Gastroesophageal sphincter (tissue), 4 donors: ENCODE results near the gene CAMTA2. TPM values are rescaled to one million over a fixed set of nuclear protein-coding genes. Genes with fewer than 3 reads are reported as not detected.

Experiments
- ATAC-seq: fragments of 150-250 bp; one replicate; pipeline ENCODE4 v1.9.1; 2016; ENCODE audit warnings: mild to moderate bottlenecking, moderate library complexity
- H3K27ac ChIP-seq, 4 donors: fragments of 200-600 bp; sonication (generic) in 3 of 4; 1 replicate in 3 of 4; 2 replicates in 1 of 4; pipeline ENCODE4 v1.5.1; 2016 to 2019
- H3K27me3 ChIP-seq: fragments of 200-600 bp; sonication (generic); one replicate; pipeline ENCODE4 v1.5.1; 2019
- H3K36me3 ChIP-seq, 2 donors: fragments of 200-600 bp; sonication (generic); one replicate each; pipeline ENCODE4 v1.5.1; 2019; ENCODE audit warnings: control low read depth in 1 of 2
- H3K4me1 ChIP-seq, 3 donors: fragments of 200-600 bp; sonication (generic); 1 replicate in 2 of 3; 2 replicates in 1 of 3; pipeline ENCODE4 v1.5.1; 2016 to 2019; ENCODE audit warnings: control low read depth in 2 of 3
- H3K4me3 ChIP-seq, 2 donors: fragments of 200-600 bp; sonication (generic); one replicate each; pipeline ENCODE4 v1.5.1; 2019; ENCODE audit warnings: mild to moderate bottlenecking in 1 of 2, moderate library complexity in 1 of 2
- H3K9me3 ChIP-seq, 3 donors: fragments of 200-600 bp; sonication (generic); one replicate each; pipeline ENCODE4 v1.5.1; 2017 to 2019; ENCODE audit warnings: control low read depth in 2 of 3
- EP300 ChIP-seq: sonication (generic); formaldehyde crosslinking; IDR thresholded peaks from one replicate; pipeline ENCODE4 v1.6.1; 2017; ENCODE audit warnings: antibody characterized with exemption, mild to moderate bottlenecking
- POLR2A ChIP-seq, 2 donors: fragments of 450-650 bp; IDR thresholded peaks; one replicate each; pipeline ENCODE4 v1.6.1; 2017; ENCODE audit warnings: antibody characterized with exemption in 2 of 2, mild to moderate bottlenecking in 2 of 2, moderate library complexity in 1 of 2
- POLR2AphosphoS5 ChIP-seq: sonication (generic); formaldehyde crosslinking; IDR thresholded peaks from one replicate; pipeline ENCODE4 v1.6.1; 2017; ENCODE audit warnings: antibody characterized with exemption
- WGBS, 2 donors: methylation state at CpG; one replicate each; pipeline ENCODE4 v1.1.5; 2018; ENCODE audit warnings: low coverage in 1 of 2; 5-methylcytosine and 5-hydroxymethylcytosine counted together
- total RNA-seq, 4 donors: library from RNA; depleted of rRNA; stranded (reverse); fragments of >200 nt; gene quantifications; one replicate each; pipeline ENCODE4 v1.1.0, GENCODE V29; 2016
- TF ChIP-seq, protein P1 (sequence below), 4 experiments: fragments of 200-600 bp in 2 of 4; fragments of 450-650 bp in 2 of 4; sonication (generic) in 1 of 4; IDR thresholded peaks; one replicate each; pipeline ENCODE4 v1.5.1; 2017 to 2019; ENCODE audit warnings: antibody characterized with exemption in 4 of 4, mild to moderate bottlenecking in 2 of 4, moderate library complexity in 2 of 4

Gene CAMTA2
- total RNA-seq, 4 donors from 2014 or later, result 16.7 to 50.0 (median 26.1) TPM

DNA sequence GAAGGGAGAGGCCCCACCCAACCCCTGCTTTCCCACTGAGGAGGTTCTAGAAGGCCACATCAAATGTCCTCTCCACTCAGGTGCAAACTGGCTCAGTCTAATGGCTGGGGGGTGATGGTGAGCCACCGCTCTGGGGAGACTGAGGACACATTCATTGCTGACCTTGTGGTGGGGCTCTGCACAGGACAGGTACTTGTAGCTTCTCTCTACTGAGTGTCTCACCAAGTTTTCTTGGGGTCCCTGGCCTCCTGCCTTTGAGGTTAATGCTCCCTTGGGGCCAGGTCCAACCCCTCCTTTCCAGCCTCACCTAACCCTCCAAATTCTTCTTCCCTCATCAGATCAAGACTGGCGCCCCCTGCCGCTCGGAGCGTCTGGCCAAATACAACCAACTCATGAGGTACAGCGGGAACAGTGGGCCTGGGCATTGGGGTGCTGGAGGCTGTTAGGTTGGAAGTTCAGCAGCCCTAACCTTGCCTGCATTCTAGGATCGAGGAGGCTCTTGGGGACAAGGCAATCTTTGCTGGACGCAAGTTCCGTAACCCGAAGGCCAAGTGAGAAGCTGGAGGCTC, 30.9 kb downstream of the CAMTA2 start:
- Histone ChIP-seq H3K27me3 (no peaks in the 10 kb centered on the region), H3K36me3 (peaks cover 0 to 45% of the 10 kb centered on the region in 2 donors), H3K9me3 (no peaks in the 10 kb centered on the region), H3K4me1 (peaks cover 0 to 19% (median 0%) of the 10 kb centered on the region in 3 donors), H3K27ac (no peak overlapping the region), H3K4me3 (no peak overlapping the region)
- no peak for ATAC-seq
- whole genome bisulfite sequencing, 2 donors, result 93% methylated on average over 3 of the region's 10 CpGs; no CpG with 5 or more reads in 1 of the 2 donors
- TF ChIP-seq, protein P1, sequence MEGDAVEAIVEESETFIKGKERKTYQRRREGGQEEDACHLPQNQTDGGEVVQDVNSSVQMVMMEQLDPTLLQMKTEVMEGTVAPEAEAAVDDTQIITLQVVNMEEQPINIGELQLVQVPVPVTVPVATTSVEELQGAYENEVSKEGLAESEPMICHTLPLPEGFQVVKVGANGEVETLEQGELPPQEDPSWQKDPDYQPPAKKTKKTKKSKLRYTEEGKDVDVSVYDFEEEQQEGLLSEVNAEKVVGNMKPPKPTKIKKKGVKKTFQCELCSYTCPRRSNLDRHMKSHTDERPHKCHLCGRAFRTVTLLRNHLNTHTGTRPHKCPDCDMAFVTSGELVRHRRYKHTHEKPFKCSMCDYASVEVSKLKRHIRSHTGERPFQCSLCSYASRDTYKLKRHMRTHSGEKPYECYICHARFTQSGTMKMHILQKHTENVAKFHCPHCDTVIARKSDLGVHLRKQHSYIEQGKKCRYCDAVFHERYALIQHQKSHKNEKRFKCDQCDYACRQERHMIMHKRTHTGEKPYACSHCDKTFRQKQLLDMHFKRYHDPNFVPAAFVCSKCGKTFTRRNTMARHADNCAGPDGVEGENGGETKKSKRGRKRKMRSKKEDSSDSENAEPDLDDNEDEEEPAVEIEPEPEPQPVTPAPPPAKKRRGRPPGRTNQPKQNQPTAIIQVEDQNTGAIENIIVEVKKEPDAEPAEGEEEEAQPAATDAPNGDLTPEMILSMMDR (IDR thresholded peaks at IDR 0.05), result peak in 2 of 4 experiments; percentile 14 to 18
- no peak for TF ChIP-seq EP300

DNA sequence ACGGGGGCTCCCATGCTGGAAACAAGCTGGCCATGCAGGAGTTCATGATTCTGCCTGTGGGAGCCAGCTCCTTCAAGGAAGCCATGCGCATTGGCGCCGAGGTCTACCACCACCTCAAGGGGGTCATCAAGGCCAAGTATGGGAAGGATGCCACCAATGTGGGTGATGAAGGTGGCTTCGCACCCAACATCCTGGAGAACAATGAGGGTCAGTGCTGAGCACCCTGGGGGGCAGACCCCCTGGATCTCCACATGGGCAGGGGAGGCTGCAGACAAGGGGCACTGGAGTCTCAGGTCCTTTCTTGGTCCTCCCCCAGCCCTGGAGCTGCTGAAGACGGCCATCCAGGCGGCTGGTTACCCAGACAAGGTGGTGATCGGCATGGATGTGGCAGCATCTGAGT, 32.4 kb downstream of the CAMTA2 start:
- no peaks in the 10 kb centered on the region for H3K27me3 ChIP-seq
- no peak for ATAC-seq
- H3K4me1 ChIP-seq, result peaks cover 0 to 34% (median 13%) of the 10 kb centered on the region in 3 donors
- H3K36me3 ChIP-seq, result peaks cover 0 to 32% of the 10 kb centered on the region in 2 donors
- H3K27ac ChIP-seq, result no peak overlapping the region
- TF ChIP-seq, protein P1 (IDR thresholded peaks at IDR 0.05), result no peak
- TF ChIP-seq POLR2A (IDR thresholded peaks at IDR 0.05) (no peak), POLR2AphosphoS5 (no peak), EP300 (no peak)
- H3K9me3 ChIP-seq, result no peaks in the 10 kb centered on the region
- 96% methylated on average over 4 of the region's 8 CpGs; no CpG with 5 or more reads in 1 of the 2 donors for WGBS, 2 donors
- no peak overlapping the region for H3K4me3 ChIP-seq

DNA sequence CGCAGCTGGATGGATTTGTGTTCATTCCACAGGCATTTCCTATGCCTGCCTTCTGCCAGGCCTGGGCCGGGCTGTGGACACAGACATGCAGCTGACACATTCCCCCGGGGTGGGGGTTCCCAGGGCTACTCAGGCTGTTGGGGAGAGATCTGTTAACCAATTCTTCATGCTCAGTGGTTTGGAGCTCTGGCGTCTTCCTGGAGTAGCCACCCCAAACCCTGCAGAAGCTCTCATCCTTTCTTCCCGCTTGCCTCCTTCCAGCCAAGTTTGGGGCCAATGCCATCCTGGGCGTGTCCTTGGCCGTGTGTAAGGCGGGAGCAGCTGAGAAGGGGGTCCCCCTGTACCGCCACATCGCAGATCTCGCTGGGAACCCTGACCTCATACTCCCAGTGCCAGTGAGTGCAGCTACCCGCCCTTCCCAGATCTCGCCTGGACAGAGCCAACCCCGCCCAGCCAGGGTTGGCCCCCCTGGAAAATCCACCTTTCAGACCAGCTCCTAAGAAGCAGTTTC, 34.0 kb downstream of the CAMTA2 start:
- Histone ChIP-seq H3K27me3 (no peaks in the 10 kb centered on the region), H3K4me3 (no peak overlapping the region), H3K36me3 (peaks cover 0 to 16% of the 10 kb centered on the region in 2 donors), H3K9me3 (no peaks in the 10 kb centered on the region), H3K4me1 (peaks cover 0 to 45% (median 13%) of the 10 kb centered on the region in 3 donors), H3K27ac (peak overlapping the region in 1 of 4 donors; percentile 5)
- no peak for ATAC-seq
- 77 to 83% methylated on average over 4 to 8 of the region's 14 CpGs for WGBS, 2 donors
- TF ChIP-seq EP300 (no peak), POLR2A (IDR thresholded peaks at IDR 0.05) (no peak), POLR2AphosphoS5 (no peak)
- TF ChIP-seq, protein P1 (IDR thresholded peaks at IDR 0.05), result no peak

DNA sequence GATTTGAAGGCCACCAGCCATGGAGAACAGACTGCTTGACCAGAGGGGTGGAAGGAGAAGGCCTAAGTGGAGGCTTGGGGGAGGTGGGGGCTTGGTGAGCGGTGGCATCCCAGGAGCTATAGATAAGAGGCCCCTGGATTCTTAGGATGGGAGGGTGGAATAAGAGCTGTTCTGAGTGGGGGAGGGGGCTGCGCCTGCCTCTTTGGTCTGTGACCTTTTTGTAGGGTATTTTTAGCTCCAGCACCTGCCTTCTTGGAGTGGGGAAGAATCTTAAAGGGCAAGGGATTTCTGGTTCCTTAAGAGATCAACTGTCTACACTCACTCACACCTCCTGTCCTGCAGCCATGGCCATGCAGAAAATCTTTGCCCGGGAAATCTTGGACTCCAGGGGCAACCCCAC, 36.0 kb downstream of the CAMTA2 start:
- Histone ChIP-seq H3K36me3 (peaks cover 0 to 3% of the 10 kb centered on the region in 2 donors), H3K4me1 (peaks cover 0 to 53% (median 16%) of the 10 kb centered on the region in 3 donors), H3K27me3 (no peaks in the 10 kb centered on the region), H3K27ac (peak overlapping the region in 3 of 4 donors; percentile 96 to 98 (median 98)), H3K4me3 (no peak overlapping the region), H3K9me3 (no peaks in the 10 kb centered on the region)
- TF ChIP-seq, protein P1 (IDR thresholded peaks at IDR 0.05), result no peak
- TF ChIP-seq EP300, result no peak
- TF ChIP-seq POLR2A (IDR thresholded peaks at IDR 0.05), result no peak
- no peak for ATAC-seq
- WGBS, 2 donors, result 48 to 51% methylated on average over 2 to 3 of the region's 3 CpGs

DNA sequence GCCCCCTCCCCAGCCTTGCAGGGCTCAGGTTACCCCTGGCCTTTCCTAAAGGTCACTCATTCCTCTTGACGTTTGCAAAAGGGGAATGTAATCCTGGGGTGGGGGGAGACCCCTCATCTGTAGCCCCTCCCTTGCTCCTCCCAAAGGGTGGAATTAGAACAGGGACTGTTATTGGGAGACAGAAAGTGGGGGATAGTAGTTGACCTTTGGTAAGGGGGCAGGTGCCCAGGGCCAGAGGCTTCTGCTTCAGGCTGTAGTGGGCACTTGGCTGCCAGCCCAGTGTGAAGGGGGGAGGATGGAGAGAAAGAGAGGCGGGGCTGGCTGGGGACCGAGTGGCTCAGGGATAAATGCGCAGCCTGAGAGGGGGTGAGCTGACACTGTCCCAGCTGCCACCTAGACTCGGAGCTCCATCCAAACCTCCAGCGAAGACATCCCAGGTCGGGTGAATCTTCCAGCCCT, 36.7 kb downstream of the CAMTA2 start, which contains the start of gene ENO3:
Gene ENO3, plus strand, starts transcription at position 374 of the 459 bp plus-strand sequence. CDS start 711 bp downstream, outside the sequence.
- peaks cover 0 to 10% of the 10 kb centered on the region in 2 donors for H3K36me3 ChIP-seq
- no peaks in the 10 kb centered on the region for H3K27me3 ChIP-seq
- peak within 1 kb of the TSS; percentile 79 to 98 (median 97) for H3K27ac ChIP-seq
- no peak for TF ChIP-seq POLR2A (IDR thresholded peaks at IDR 0.05)
- TF ChIP-seq EP300, result no peak
- no peak for TF ChIP-seq POLR2AphosphoS5
- TF ChIP-seq, protein P1 (IDR thresholded peaks at IDR 0.05), result no peak
- peaks cover 0 to 60% (median 22%) of the 10 kb centered on the region in 3 donors for H3K4me1 ChIP-seq
- no peaks in the 10 kb centered on the region for H3K9me3 ChIP-seq
- WGBS, 2 donors, result 38 to 55% methylated on average over 3 to 5 of the region's 7 CpGs
- H3K4me3 ChIP-seq, result peak within 1 kb of the TSS; percentile 59 to 100
- ATAC-seq, result no peak
